Measurements from ENCODE around the gene HAX1. TPM values are rescaled to one million over a fixed set of nuclear protein-coding genes. Genes with fewer than 3 reads are reported as not detected.
A peak's percentile ranks its signal among the peaks of the same experiment; 100 is the strongest.

Gene HAX1
- total and polyA plus RNA-seq, 2 experiments from 2014 or later, result 169 to 172 TPM

GRCh38 chr1:154324669-154325582 is 52.5 kb downstream of the HAX1 start, which contains the start of gene ATP8B2:
TSS of gene ATP8B2 (plus strand) at chr1:154325525. CDS start at chr1:154328142, 2,617 bp downstream.
- TF ChIP-seq EZH2 (IDR thresholded peaks at IDR 0.05; ENCODE audit: insufficient read depth, poor library complexity, severe bottlenecking) (no peak), EZH2phosphoT487 (IDR thresholded peaks at IDR 0.05; ENCODE audit: insufficient read depth, low read depth) (no peak)
- 1% methylated on average over 45 to 56 of the region's 56 CpGs for WGBS, 2 experiments (ENCODE audit: low coverage in 1 of 2, low lambda C conversion rate in 2 of 2, missing lambda C conversion rate in 2 of 2)
- in situ Hi-C loops (cut with MboI), result no loop called here

More at GRCh38 chr1:154324669-154325582, 52.5 kb downstream of the HAX1 start, which contains the start of gene ATP8B2:
- H3K9me3 ChIP-seq (ENCODE audit: low read depth), result no peaks in the 10 kb centered on the region
- DNase-seq, result peak; percentile 85
- H3K4me2 ChIP-seq (ENCODE audit: unreplicated experiment), result peak within 1 kb of the TSS; percentile 78
- H3K27me3 ChIP-seq (replicated peaks; ENCODE audit: insufficient read depth), result no peaks in the 10 kb centered on the region
- peaks cover 27% of the 10 kb centered on the region for H3K79me2 ChIP-seq (ENCODE audit: insufficient read depth)
- 0 out of 2 replicates have a peak, but pooled peaks cover 4% of the 10 kb centered on the region for H4K20me1 ChIP-seq (ENCODE audit: insufficient read depth)
- H3K4me1 ChIP-seq (ENCODE audit: insufficient read depth), result peaks cover 17% of the 10 kb centered on the region
- no peaks in the 10 kb centered on the region for H3F3A ChIP-seq (ENCODE audit: insufficient read depth)
- no peaks in the 10 kb centered on the region for H3K9me2 ChIP-seq (ENCODE audit: insufficient read depth)
- H3K36me3 ChIP-seq (ENCODE audit: low read depth), result no peaks in the 10 kb centered on the region
- peak within 1 kb of the TSS; percentile 84 for H3K4me3 ChIP-seq
- peak within 1 kb of the TSS; percentile 100 for H3K27ac ChIP-seq
- peak within 1 kb of the TSS; percentile 90 for H2AFZ ChIP-seq
- H3K9ac ChIP-seq, result peak within 1 kb of the TSS; percentile 98

Small RNAs within 50 kb of the gene (small RNA-seq; reads per million reads assigned to genes)
- gene RF00273 (ENCODE audit: low read depth, low replicate concordance), result 0.25 reads per million
- gene RNU6-121P (ENCODE audit: low read depth, low replicate concordance), result not detected
- gene RNU6-239P (ENCODE audit: low read depth, low replicate concordance), result not detected
- gene SNORA58B (ENCODE audit: low read depth, low replicate concordance), result not detected

Other genes starting within 250 kb of the HAX1 start
- gene NUP210L, start 117.6 kb upstream of the HAX1 start, total RNA-seq (2014; rRNA removed; shearing (Covaris generic)), result 0.11 TPM in 1 of 2 replicates, not detected in the other
- gene NUP210L, start 117.6 kb upstream of the HAX1 start, polyA plus RNA-seq (2016; fragmentation: Nextera tagmentation; extraction: Ambion mirVana), result not detected in 2 replicates
- 578 and 599 TPM in 2 replicates for gene TPM3, start 80.5 kb upstream of the HAX1 start, total RNA-seq (2014; rRNA removed; shearing (Covaris generic))
- gene TPM3, start 80.5 kb upstream of the HAX1 start, polyA plus RNA-seq (2016; fragmentation: Nextera tagmentation; extraction: Ambion mirVana), result 557 and 570 TPM in 2 replicates
- gene CFAP141, start 66.3 kb upstream of the HAX1 start, total RNA-seq (2014; rRNA removed; shearing (Covaris generic)), result not detected in 2 replicates
- gene CFAP141, start 66.3 kb upstream of the HAX1 start, polyA plus RNA-seq (2016; fragmentation: Nextera tagmentation; extraction: Ambion mirVana), result not detected in 2 replicates
- gene UBAP2L, start 51.7 kb upstream of the HAX1 start, total RNA-seq (2014; rRNA removed; shearing (Covaris generic)), result 73.0 and 90.5 TPM in 2 replicates
- 132 and 133 TPM in 2 replicates for gene UBAP2L, start 51.7 kb upstream of the HAX1 start, polyA plus RNA-seq (2016; fragmentation: Nextera tagmentation; extraction: Ambion mirVana)
- not detected in 2 replicates for gene AQP10, start 48.5 kb downstream of the HAX1 start, total RNA-seq (2014; rRNA removed; shearing (Covaris generic))
- not detected in 2 replicates for gene AQP10, start 48.5 kb downstream of the HAX1 start, polyA plus RNA-seq (2016; fragmentation: Nextera tagmentation; extraction: Ambion mirVana)
- gene ATP8B2, start 52.9 kb downstream of the HAX1 start, total RNA-seq (2014; rRNA removed; shearing (Covaris generic)), result 200 and 203 TPM in 2 replicates
- gene ATP8B2, start 52.9 kb downstream of the HAX1 start, polyA plus RNA-seq (2016; fragmentation: Nextera tagmentation; extraction: Ambion mirVana), result 17.6 and 20.1 TPM in 2 replicates
- 3.9 and 8.8 TPM in 2 replicates for gene IL6R, start 132.7 kb downstream of the HAX1 start, total RNA-seq (2014; rRNA removed; shearing (Covaris generic))
- gene IL6R, start 132.7 kb downstream of the HAX1 start, polyA plus RNA-seq (2016; fragmentation: Nextera tagmentation; extraction: Ambion mirVana), result 1.3 and 2.1 TPM in 2 replicates
- gene TDRD10, start 229.6 kb downstream of the HAX1 start, total RNA-seq (2014; rRNA removed; shearing (Covaris generic)), result not detected in 2 replicates
- gene TDRD10, start 229.6 kb downstream of the HAX1 start, polyA plus RNA-seq (2016; fragmentation: Nextera tagmentation; extraction: Ambion mirVana), result not detected in 2 replicates
- not detected in 2 replicates for gene SHE, start 229.8 kb downstream of the HAX1 start, total RNA-seq (2014; rRNA removed; shearing (Covaris generic))
- gene SHE, start 229.8 kb downstream of the HAX1 start, polyA plus RNA-seq (2016; fragmentation: Nextera tagmentation; extraction: Ambion mirVana), result 0.03 TPM in 2 replicates